K562 (cell line): Measurements from ENCODE around the gene FOSL2. TPM values are rescaled to one million over a fixed set of nuclear protein-coding genes. Genes with fewer than 3 reads are reported as not detected.

ENCODE experiments used
- BCOR ChIP-seq: fragments of 450-650 bp; IDR thresholded peaks from 2 replicates; pipeline ENCODE4 v1.6.1; 2016
- CBFA2T2 ChIP-seq: fragments of 450-650 bp; conservative IDR thresholded peaks from 2 replicates; pipeline ENCODE4 v1.6.1; 2017; ENCODE audit warnings: mild to moderate bottlenecking
- CEBPB ChIP-seq: fragments of 450-650 bp; IDR thresholded peaks from 2 replicates; pipeline ENCODE4 v1.6.1; 2016; ENCODE audit warnings: missing genetic modification characterization, missing compliant biosample characterization
- CHD2 ChIP-seq: IDR thresholded peaks from 2 replicates; pipeline ENCODE4 v1.6.1; 2011; ENCODE audit warnings: low read depth, low read length
- FIP1L1 ChIP-seq: fragments of 200-400 bp; formaldehyde crosslinking; IDR thresholded peaks from 2 replicates; pipeline ENCODE4 v1.6.1; 2018; ENCODE audit warnings: mild to moderate bottlenecking, low read depth, low read length; ENCODE audit not compliant: poor library complexity, severe bottlenecking
- GABPB1 ChIP-seq: sonication (generic); formaldehyde crosslinking; IDR thresholded peaks from 2 replicates; pipeline ENCODE4 v1.8.0; 2022; ENCODE audit warnings: mild to moderate bottlenecking, missing genetic modification reagents
- ILK ChIP-seq: fragments of 450-650 bp; IDR thresholded peaks from 2 replicates; pipeline ENCODE4 v1.6.1; 2016; ENCODE audit warnings: missing genetic modification characterization, low read depth, mild to moderate bottlenecking, missing compliant biosample characterization, moderate library complexity, borderline replicate concordance
- MLLT1 ChIP-seq, 2 experiments: fragments of 450-650 bp; IDR thresholded peaks; 2 replicates each; pipeline ENCODE4 v1.6.1; 2016
- RBM39 ChIP-seq: fragments of 200-400 bp; formaldehyde crosslinking; optimal IDR thresholded peaks from 2 replicates; pipeline ENCODE3; 2018; ENCODE audit warnings: low read depth, low read length
- TEAD1 ChIP-seq, 2 experiments: fragments of 450-650 bp in 1 of 2; sonication (generic) in 1 of 2; formaldehyde crosslinking; IDR thresholded peaks; 2 replicates each; pipeline versions ENCODE4 v1.4.0 to v1.8.0; 2020 to 2022; ENCODE audit warnings: mild to moderate bottlenecking in 2 of 2, missing genetic modification reagents in 1 of 2
- TFAP4 ChIP-seq: sonication (generic); formaldehyde crosslinking; IDR thresholded peaks from 2 replicates; pipeline ENCODE4 v1.8.0; 2022; ENCODE audit warnings: missing genetic modification reagents, mild to moderate bottlenecking, moderate library complexity, borderline replicate concordance
- ZBED1 ChIP-seq: IDR thresholded peaks from 2 replicates; pipeline ENCODE4 v1.6.1; 2014
- ZFP36 ChIP-seq: fragments of 150-350 bp; IDR thresholded peaks from 2 replicates; pipeline ENCODE4 v1.6.1; 2018; ENCODE audit warnings: low read length, low read depth; ENCODE audit not compliant: partially characterized antibody
- ZKSCAN3 ChIP-seq: fragments of 250-450 bp; sonication (Bioruptor Pico); IDR thresholded peaks from 2 replicates; pipeline ENCODE4 v1.4.0; 2020
- ZNF23 ChIP-seq: fragments of 250-450 bp; sonication (Bioruptor Pico); IDR thresholded peaks from 2 replicates; pipeline ENCODE4 v1.4.0; 2020; ENCODE audit warnings: mild to moderate bottlenecking
- polyA plus RNA-seq, 8 experiments: library from polyadenylated mRNA; depleted of rRNA in 4 of 8; stranded (reverse) in 5 of 8; unstranded in 3 of 8; fragments of >200 nt; fragmentation: Nextera tagmentation in 2 of 8; fragmentation: Illumina TruSeq in 1 of 8; extraction: Ambion mirVana in 2 of 8; extraction: Trizol in 1 of 8; gene quantifications; 2 replicates each; pipeline versions ENCODE4 v1.2.1 to v1.2.3, GENCODE V29; 2011 to 2014; ENCODE audit warnings: inconsistent platforms in 1 of 8, missing spikeins in 1 of 8
- total RNA-seq, 7 experiments: library from RNA; depleted of rRNA in 6 of 7; stranded (reverse); fragments of >200 nt in 6 of 7; fragmentation: Illumina TruSeq in 2 of 7; extraction: Trizol in 2 of 7; gene quantifications; 2 replicates each; pipeline versions ENCODE4 v1.2.1 to v1.2.3, GENCODE V29; 2011 to 2021; ENCODE audit warnings: low replicate concordance in 1 of 7
- TF ChIP-seq, protein P1 (sequence below), 2 experiments: fragments of 450-650 bp; IDR thresholded peaks; 2 replicates each; pipeline ENCODE4 v1.6.1; 2016; ENCODE audit warnings: mild to moderate bottlenecking in 2 of 2, borderline replicate concordance in 1 of 2, low read depth in 1 of 2, moderate library complexity in 1 of 2
- TF ChIP-seq, protein P2 (sequence below): fragments of 450-650 bp; formaldehyde crosslinking; IDR thresholded peaks from 2 replicates; pipeline ENCODE4 v1.4.0; 2022; ENCODE audit warnings: missing genetic modification characterization

FOSL2 gene
- total and polyA plus RNA-seq, 9 of the 15 experiments (the other 6 are each of a cell fraction or from before 2014, with no cell fraction given) = 0.04 to 2.9 (median 0.80) TPM

DNA sequence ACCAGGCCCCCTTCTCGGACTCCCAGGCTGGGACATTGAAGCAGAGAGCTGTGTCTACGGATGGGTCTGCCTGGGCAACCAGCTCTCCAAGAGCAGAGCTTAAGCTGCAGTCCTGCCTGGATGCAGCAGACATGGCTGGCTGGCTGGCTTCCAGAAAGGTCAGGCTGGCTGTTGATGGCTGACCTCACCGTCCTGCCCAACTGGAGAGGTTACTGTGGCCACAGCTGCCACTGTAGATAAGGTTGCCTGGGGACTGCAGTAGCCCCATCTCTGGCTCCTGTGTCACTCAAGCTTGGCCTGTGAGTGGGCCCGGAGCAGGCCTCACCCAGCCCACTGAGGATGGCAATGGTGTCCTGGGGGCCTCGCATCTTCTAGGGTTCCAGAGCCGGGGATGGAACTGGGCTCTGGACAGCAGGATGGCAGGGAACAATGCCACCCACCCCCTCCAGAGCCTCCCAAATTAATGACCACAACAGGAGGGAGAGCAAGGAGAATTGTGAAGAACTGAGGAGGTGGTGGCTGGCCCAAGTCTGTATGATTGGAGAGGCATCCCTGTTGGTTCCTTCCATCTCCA, 37.0 kb upstream of the FOSL2 start (continued):
- TF ChIP-seq, protein P1, sequence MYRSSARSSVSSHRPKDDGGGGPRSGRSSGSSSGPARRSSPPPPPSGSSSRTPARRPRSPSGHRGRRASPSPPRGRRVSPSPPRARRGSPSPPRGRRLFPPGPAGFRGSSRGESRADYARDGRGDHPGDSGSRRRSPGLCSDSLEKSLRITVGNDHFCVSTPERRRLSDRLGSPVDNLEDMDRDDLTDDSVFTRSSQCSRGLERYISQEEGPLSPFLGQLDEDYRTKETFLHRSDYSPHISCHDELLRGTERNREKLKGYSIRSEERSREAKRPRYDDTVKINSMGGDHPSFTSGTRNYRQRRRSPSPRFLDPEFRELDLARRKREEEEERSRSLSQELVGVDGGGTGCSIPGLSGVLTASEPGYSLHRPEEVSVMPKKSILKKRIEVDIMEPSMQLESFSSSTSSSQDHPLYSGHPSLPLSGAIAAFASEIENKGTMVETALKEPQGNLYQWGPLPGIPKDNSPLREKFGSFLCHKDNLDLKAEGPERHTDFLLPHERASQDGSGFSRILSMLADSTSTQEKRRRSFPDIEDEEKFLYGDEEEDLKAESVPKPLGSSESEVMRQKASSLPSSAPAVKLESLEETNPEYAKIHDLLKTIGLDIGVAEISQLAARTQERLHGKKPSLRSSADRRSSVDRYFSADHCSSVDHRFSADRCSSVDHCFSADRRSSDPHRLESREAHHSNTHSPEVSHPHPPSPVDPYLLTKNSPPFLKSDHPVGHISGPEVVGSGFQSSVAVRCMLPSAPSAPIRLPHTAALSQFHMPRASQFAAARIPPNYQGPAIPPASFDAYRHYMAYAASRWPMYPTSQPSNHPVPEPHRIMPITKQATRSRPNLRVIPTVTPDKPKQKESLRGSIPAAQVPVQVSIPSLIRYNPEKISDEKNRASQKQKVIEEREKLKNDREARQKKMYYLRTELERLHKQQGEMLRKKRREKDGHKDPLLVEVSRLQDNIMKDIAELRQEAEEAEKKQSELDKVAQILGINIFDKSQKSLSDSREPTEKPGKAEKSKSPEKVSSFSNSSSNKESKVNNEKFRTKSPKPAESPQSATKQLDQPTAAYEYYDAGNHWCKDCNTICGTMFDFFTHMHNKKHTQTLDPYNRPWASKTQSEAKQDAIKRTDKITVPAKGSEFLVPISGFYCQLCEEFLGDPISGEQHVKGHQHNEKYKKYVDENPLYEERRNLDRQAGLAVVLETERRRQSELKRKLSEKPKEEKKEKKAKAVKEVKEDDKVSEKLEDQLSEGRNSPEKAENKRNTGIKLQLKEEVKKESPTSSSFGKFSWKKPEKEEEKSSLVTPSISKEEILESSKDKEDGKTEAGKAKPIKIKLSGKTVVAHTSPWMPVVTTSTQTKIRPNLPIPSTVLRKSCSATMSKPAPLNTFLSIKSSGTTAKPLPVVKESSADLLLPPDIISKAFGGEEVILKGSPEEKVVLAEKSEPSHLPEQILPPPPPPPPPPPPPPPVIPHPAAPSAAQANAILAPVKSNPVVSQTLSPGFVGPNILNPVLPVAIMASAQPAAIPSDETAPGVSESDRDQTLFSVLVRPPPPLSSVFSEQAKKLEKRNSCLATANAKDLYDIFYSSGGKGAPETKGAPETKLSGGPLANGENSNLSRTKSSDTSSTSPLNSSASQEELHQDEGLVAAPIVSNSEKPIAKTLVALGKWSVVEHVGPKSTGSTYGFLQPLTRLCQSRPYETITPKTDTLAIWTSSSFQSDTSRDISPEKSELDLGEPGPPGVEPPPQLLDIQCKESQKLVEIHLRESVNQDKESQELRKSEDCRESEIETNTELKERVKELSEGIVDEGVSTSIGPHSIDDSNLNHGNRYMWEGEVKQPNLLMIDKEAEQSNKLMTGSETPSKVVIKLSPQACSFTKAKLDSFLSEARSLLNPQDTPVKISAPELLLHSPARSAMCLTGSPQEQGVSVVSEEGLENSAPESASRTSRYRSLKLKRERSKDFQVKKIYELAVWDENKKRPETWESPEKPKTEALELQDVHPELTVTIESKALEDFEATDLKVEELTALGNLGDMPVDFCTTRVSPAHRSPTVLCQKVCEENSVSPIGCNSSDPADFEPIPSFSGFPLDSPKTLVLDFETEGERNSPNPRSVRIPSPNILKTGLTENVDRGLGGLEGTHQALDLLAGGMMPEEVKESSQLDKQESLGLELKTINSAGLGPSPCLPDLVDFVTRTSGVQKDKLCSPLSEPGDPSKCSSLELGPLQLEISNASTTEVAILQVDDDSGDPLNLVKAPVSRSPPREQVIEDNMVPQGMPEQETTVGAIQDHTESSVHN (IDR thresholded peaks at IDR 0.05; ENCODE audit: borderline replicate concordance in 1 of 2, low read depth in 1 of 2) = no peak
- TF ChIP-seq CBFA2T2 (peak; percentile 95), ZFP36 (peak; percentile 48), RBM39 (no peak), ILK (tag) (no peak), ZBED1 (no peak; the same call in 1 of the 2 replicates), ZKSCAN3 (CRISPR knock-in tag) (no peak), GABPB1 (CRISPR knock-in tag) (peak; percentile 62; the same call in 1 of the 2 replicates), TEAD1 (CRISPR knock-in tag; IDR thresholded peaks at IDR 0.05) (peak in 1 of 2 experiments; percentile 81; a peak in 2 of 4 replicates), CHD2 (0 out of 2 replicates have a peak, but pooled peaks have one; percentile 19), FIP1L1 (no peak), CEBPB (tag) (no peak), BCOR (peak; percentile 78), ZNF23 (CRISPR knock-in tag) (no peak), TFAP4 (CRISPR knock-in tag) (peak; percentile 99), MLLT1 (IDR thresholded peaks at IDR 0.05) (peak in 1 of 2 experiments; percentile 94; a peak in 2 of 4 replicates)
- TF ChIP-seq, protein P2, sequence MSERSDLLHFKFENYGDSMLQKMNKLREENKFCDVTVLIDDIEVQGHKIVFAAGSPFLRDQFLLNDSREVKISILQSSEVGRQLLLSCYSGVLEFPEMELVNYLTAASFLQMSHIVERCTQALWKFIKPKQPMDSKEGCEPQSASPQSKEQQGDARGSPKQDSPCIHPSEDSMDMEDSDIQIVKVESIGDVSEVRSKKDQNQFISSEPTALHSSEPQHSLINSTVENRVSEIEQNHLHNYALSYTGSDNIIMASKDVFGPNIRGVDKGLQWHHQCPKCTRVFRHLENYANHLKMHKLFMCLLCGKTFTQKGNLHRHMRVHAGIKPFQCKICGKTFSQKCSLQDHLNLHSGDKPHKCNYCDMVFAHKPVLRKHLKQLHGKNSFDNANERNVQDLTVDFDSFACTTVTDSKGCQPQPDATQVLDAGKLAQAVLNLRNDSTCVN (CRISPR knock-in tag) = no peak
